Hepatocyte (in vitro differentiated cells): ENCODE results near the gene ZFYVE28.

Experiments
- CTCF ChIP-seq: fragments of 200-600 bp; sonication (generic); IDR thresholded peaks from 2 replicates; pipeline ENCODE4 v1.5.1; 2016; ENCODE audit warnings: antibody characterized with exemption, mild to moderate bottlenecking; ENCODE audit not compliant: poor library complexity
- EZH2 ChIP-seq: fragments of 200-600 bp; sonication (generic); IDR thresholded peaks from 2 replicates; pipeline ENCODE4 v1.6.1; 2016; ENCODE audit warnings: antibody characterized with exemption, mild to moderate bottlenecking, borderline replicate concordance

- TF ChIP-seq CTCF (no peak), EZH2 (no peak)
Measured at GRCh38 chr4:2251073-2251794, 167.2 kb downstream of the ZFYVE28 start.
